Activated CD8-positive, alpha-beta T cell treated with anti-CD3 and anti-CD28 coated beads, Interleukin-2, amount 10 ng/mL, durations not matched to agents 7 days and 5 days (primary cell): ENCODE results near the gene DRAM1. TPM values are rescaled to one million over a fixed set of nuclear protein-coding genes. Genes with fewer than 3 reads are reported as not detected.

Experiments
- ATAC-seq: fragments of 150-1000 bp; cut with Tn5 transposase; one replicate; pipeline ENCODE4 v1.10.0; 2021; ENCODE audit warnings: moderate library complexity
- CTCF ChIA-PET: fragments of 350-600 bp; sonication (Branson Sonifier 250); formaldehyde crosslinking; loops from one replicate; lab custom pipeline; 2021; ENCODE audit warnings: antibody characterized with exemption; lab: Charles Lee
- POLR2A ChIA-PET: fragments of 350-600 bp; sonication (Branson Sonifier 250); formaldehyde crosslinking; loops from one replicate; lab custom pipeline; 2021; ENCODE audit warnings: antibody characterized with exemption; lab: Charles Lee
- DNase-seq: peaks from one replicate; pipeline ENCODE4 v3.0.0-alpha.2; 2020
- H3K27ac Mint-ChIP-seq: one replicate; pipeline ENCODE4 v1.8.0; 2021; ENCODE audit warnings: mild to moderate bottlenecking, mixed read lengths
- H3K27me3 Mint-ChIP-seq: one replicate; pipeline ENCODE4 v1.8.0; 2021; ENCODE audit warnings: low read depth, mixed read lengths
- H3K36me3 Mint-ChIP-seq: one replicate; pipeline ENCODE4 v1.8.0; 2021; ENCODE audit warnings: low read depth, mixed read lengths
- H3K4me1 Mint-ChIP-seq: one replicate; pipeline ENCODE4 v1.8.0; 2021; ENCODE audit warnings: low read depth, mixed read lengths
- H3K4me3 Mint-ChIP-seq: one replicate; pipeline ENCODE4 v1.8.0; 2021; ENCODE audit warnings: mild to moderate bottlenecking, mixed read lengths
- H3K9me3 Mint-ChIP-seq: one replicate; pipeline ENCODE4 v1.8.0; 2022; ENCODE audit warnings: mixed read lengths; ENCODE audit not compliant: insufficient read depth
- total RNA-seq, 2 experiments: library from RNA; stranded (reverse); gene quantifications; one replicate each; pipeline ENCODE4 v1.2.3, GENCODE V29; 2021

Gene DRAM1
- total RNA-seq, 2 experiments from 2014 or later, result 2.6 to 2.7 TPM

DNA sequence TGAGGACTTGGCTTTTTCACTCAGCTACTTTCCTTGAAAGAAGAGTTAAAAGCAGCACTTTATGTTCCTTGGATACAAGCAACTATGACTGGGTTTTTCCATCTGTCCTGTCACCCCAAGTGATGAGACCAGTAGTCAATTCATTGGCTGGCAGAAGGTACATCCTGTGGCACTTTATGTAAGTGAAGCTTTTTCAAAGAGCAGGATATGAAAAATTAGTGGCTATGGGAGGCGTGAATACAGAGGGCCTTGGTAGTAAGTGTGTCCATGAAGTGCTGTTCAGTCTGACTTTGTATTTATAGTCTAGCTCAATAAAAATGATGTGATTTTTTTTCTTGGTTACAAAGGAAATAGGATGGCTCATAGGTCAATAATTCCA is 68.8 kb downstream of the DRAM1 start:
- Mint-ChIP-seq H3K4me1 (no peaks in the 10 kb centered on the region), H3K4me3 (no peak overlapping the region), H3K27ac (no peak overlapping the region), H3K9me3 (no peaks in the 10 kb centered on the region), H3K27me3 (peaks cover 5% of the 10 kb centered on the region), H3K36me3 (no peaks in the 10 kb centered on the region)
- ChIA-PET CTCF (no interaction called here), POLR2A (no interaction called here)
- no peak for DNase-seq
- no peak for ATAC-seq

DNA sequence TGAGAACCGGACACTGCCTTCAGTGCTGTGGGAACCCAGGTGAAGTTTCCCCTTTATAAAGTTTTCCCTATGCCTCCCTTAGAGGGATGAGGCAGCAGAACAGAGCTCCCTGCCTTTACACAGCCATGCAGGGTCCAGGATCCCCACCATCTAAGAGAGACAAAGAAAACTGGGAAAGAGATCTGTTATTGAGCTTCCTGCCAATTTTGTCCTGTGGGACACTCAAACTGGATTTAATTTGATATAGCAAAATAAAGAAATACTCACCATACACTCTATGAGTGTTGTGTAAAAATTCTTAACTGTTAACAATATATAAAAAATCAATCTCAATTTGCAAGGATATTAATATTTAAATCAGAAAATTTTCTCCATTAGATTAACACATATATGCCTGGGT is 69.9 kb downstream of the DRAM1 start:
- ChIA-PET CTCF (no interaction called here), POLR2A (no interaction called here)
- H3K4me3 Mint-ChIP-seq, result no peak overlapping the region
- no peak for ATAC-seq
- no peaks in the 10 kb centered on the region for H3K4me1 Mint-ChIP-seq
- H3K9me3 Mint-ChIP-seq, result no peaks in the 10 kb centered on the region
- no peak overlapping the region for H3K27ac Mint-ChIP-seq
- no peaks in the 10 kb centered on the region for H3K27me3 Mint-ChIP-seq
- no peaks in the 10 kb centered on the region for H3K36me3 Mint-ChIP-seq
- no peak for DNase-seq

DNA sequence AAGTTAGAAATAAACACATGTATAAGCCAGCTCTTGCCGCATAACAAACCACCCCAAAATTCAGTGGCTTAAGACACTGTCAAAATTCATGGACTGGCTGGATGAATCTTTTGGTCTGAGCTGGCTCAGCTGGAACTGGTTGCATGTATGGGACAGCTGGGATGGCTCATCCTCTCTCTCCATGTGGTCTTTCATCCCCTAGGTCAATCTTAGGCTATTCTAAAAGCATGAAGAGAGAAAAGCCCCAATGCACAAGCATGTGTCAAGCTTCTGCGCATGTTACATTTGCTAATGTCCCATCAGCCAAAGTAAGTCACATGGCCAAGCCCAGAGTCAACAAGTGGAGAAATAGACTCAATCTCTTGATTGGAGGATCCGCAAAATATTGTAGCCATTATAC is 71.0 kb downstream of the DRAM1 start:
- POLR2A ChIA-PET, result no interaction called here

GRCh38 chr12:101951002-101951670 is 73.8 kb downstream of the DRAM1 start:
- CTCF ChIA-PET, result interaction anchor here (1.2 kb wide), 1 partner anchor 144 kb away, joined by 3 read pairs; no protein-coding TSS in a partner anchor
- ATAC-seq (no peak), DNase-seq (no peak)
- Mint-ChIP-seq H3K36me3 (no peaks in the 10 kb centered on the region), H3K27ac (no peak overlapping the region), H3K4me1 (no peaks in the 10 kb centered on the region), H3K27me3 (peaks cover 4% of the 10 kb centered on the region), H3K4me3 (no peak overlapping the region), H3K9me3 (no peaks in the 10 kb centered on the region)
- POLR2A ChIA-PET, result no interaction called here

More for the DNA sequence above, 71.0 kb downstream of the DRAM1 start:
- Mint-ChIP-seq H3K27me3 (no peaks in the 10 kb centered on the region), H3K36me3 (no peaks in the 10 kb centered on the region), H3K27ac (no peak overlapping the region), H3K9me3 (no peaks in the 10 kb centered on the region), H3K4me3 (no peak overlapping the region), H3K4me1 (no peaks in the 10 kb centered on the region)
- CTCF ChIA-PET, result interaction anchor here (1.0 kb wide), 1 partner anchor 8 kb away, joined by 4 read pairs; no protein-coding TSS in a partner anchor
- ATAC-seq (no peak), DNase-seq (no peak)

GRCh38 chr12:101954113-101954512 is 76.7 kb downstream of the DRAM1 start:
- no peak overlapping the region for H3K27ac Mint-ChIP-seq
- CTCF ChIA-PET, result no interaction called here
- no peak overlapping the region for H3K4me3 Mint-ChIP-seq
- no peaks in the 10 kb centered on the region for H3K4me1 Mint-ChIP-seq
- H3K27me3 Mint-ChIP-seq, result peaks cover 4% of the 10 kb centered on the region
- H3K36me3 Mint-ChIP-seq, result no peaks in the 10 kb centered on the region
- no peaks in the 10 kb centered on the region for H3K9me3 Mint-ChIP-seq
- DNase-seq (no peak), ATAC-seq (no peak)
- POLR2A ChIA-PET, result no interaction called here

GRCh38 chr12:101954676-101955075 is 77.3 kb downstream of the DRAM1 start:
- Mint-ChIP-seq H3K27ac (no peak overlapping the region), H3K9me3 (no peaks in the 10 kb centered on the region), H3K4me3 (no peak overlapping the region), H3K27me3 (peaks cover 4% of the 10 kb centered on the region), H3K4me1 (no peaks in the 10 kb centered on the region), H3K36me3 (no peaks in the 10 kb centered on the region)
- DNase-seq (no peak), ATAC-seq (no peak)
- POLR2A ChIA-PET, result no interaction called here
- CTCF ChIA-PET, result no interaction called here

DNA sequence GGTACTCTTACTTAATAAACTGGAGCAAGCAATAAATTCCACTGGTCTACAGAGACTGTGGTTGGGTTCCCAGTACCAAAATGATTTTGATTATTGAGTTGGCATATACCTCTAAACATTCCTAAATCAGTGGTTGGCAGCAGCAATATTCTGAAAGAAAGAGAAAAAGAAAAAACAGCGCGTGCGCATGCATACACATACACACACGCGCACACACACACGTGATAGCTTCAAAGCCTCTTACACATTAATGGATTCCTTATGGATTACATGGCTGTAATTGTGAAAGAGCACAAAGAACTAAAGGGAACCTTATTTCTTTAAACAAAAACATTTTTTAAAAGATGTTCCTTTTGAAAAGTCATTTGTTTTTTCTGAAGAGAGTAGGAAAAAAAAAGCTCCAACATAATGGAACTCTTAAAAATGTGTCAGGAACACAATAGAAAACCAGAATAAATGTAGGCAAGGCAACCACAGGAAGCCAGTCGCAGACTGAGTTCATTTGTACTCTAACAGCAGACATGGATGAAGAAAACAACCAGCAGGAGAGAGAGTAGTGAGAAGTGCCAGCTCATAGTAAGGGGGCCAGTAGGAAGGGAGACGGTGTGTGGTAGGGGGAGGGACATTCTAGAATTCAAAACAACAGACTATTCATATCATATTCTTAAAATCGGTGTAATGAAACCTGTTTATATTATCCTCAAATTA is 80.0 kb downstream of the DRAM1 start:
- H3K4me1 Mint-ChIP-seq, result no peaks in the 10 kb centered on the region

DNA sequence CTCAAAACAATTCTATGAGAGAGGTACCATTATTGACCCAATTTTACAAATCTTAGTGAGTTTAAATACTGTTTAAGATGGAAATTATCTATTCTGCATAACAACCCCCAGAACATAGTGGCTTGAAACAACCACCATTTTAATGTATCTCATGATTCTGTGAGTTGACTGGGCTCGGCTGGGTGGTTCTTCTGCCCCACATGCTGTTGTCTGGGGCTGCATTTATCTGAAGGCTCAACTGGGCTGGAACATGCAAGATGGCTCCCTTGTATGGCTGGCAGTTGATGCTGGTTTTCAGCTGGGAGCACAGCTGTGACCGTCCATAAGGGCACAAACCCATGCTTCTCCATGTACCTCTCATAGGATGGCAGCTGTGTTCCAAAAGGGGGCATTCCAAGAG is 82.2 kb downstream of the DRAM1 start:
- Mint-ChIP-seq H3K9me3 (no peaks in the 10 kb centered on the region), H3K4me1 (no peaks in the 10 kb centered on the region), H3K4me3 (no peak overlapping the region), H3K36me3 (no peaks in the 10 kb centered on the region), H3K27me3 (no peaks in the 10 kb centered on the region), H3K27ac (no peak overlapping the region)
- ATAC-seq, result no peak
- ChIA-PET POLR2A (no interaction called here), CTCF (no interaction called here)
- DNase-seq, result no peak

More for the DNA sequence above, 80.0 kb downstream of the DRAM1 start:
- POLR2A ChIA-PET, result interaction anchor here (1.1 kb wide), 1 partner anchor 12 kb away, joined by 3 read pairs; no protein-coding TSS in a partner anchor
- H3K27me3 Mint-ChIP-seq, result peaks cover 4% of the 10 kb centered on the region
- no peak overlapping the region for H3K4me3 Mint-ChIP-seq
- CTCF ChIA-PET, result interaction anchor here (1.2 kb wide), 1 partner anchor 17 kb away, joined by 5 read pairs; no protein-coding TSS in a partner anchor
- no peak for DNase-seq
- no peaks in the 10 kb centered on the region for H3K36me3 Mint-ChIP-seq
- H3K27ac Mint-ChIP-seq, result no peak overlapping the region
- no peaks in the 10 kb centered on the region for H3K9me3 Mint-ChIP-seq
- no peak for ATAC-seq

GRCh38 chr12:101962486-101962885 is 85.1 kb downstream of the DRAM1 start:
- ChIA-PET POLR2A (no interaction called here), CTCF (no interaction called here)
- Mint-ChIP-seq H3K9me3 (no peaks in the 10 kb centered on the region), H3K36me3 (no peaks in the 10 kb centered on the region), H3K4me3 (no peak overlapping the region), H3K27ac (no peak overlapping the region), H3K27me3 (no peaks in the 10 kb centered on the region), H3K4me1 (peaks cover 3% of the 10 kb centered on the region)
- DNase-seq (no peak), ATAC-seq (no peak)

DNA sequence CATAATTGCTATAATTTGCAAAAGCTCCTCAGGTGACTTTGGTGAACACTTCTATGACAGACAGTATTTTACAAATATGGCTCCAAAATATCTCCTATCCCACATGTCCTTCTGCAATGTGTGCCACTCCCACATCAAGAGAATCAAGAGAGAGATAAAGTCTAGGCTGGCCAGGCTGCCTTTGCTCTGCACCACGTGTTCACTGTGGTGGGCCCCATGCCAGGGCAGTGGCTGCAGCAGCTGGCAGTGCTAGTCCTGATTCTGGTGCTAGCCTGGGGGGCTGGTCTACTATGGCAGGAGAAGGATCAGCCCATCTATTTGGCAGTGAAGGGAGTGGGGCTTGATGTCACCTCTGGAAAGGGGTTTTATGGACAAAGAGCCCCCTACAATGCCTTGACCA is 86.3 kb downstream of the DRAM1 start:
- Mint-ChIP-seq H3K4me3 (no peak overlapping the region), H3K36me3 (no peaks in the 10 kb centered on the region), H3K27me3 (no peaks in the 10 kb centered on the region), H3K9me3 (no peaks in the 10 kb centered on the region), H3K27ac (no peak overlapping the region), H3K4me1 (peaks cover 13% of the 10 kb centered on the region)
- ChIA-PET CTCF (interaction anchor here (1.4 kb wide), 1 partner anchor 206 kb away, joined by 3 read pairs; no protein-coding TSS in a partner anchor), POLR2A (no interaction called here)
- ATAC-seq, result no peak
- DNase-seq, result no peak

DNA sequence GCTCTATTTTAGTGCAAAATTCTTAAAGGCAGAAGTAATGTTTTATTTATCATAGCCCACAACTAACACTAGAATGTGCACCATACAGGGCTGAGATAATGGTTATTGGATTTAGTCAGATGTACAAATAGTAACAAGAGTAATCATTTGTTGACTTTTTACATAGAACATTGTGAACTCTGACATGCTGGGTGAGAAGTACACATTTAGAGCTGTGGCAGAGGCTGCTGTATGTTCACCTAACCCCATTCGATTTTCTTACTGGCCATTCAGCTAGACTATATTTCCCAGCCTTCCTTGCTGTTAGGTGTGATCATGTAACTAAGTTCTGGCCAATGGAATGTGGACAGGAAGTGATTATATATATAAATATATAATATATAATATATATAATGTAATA is 89.1 kb downstream of the DRAM1 start:
- POLR2A ChIA-PET, result interaction anchor here (1.2 kb wide), 1 partner anchor 14 kb away, joined by 3 read pairs; no protein-coding TSS in a partner anchor

DNA sequence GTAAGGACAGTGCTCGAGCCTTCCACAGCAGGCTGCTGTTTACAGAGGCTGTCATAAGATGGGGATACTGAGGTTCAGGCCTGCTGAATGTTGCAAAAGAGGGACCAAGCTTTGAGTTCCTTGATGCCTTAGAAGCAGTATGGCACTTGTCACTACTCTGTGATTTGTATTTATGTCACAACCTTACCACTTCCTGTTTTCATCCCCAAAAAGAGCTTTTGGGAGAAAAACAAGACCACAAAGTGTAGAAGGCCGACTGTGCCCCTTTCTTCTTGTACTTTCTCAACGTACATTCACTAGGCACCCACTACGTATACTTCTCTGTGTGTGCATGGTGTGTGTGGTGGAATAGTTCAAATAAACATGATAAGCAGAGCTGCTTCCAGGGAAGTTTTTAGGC is 90.1 kb downstream of the DRAM1 start:
- Mint-ChIP-seq H3K9me3 (peaks cover 4% of the 10 kb centered on the region), H3K4me1 (peaks cover 16% of the 10 kb centered on the region), H3K36me3 (no peaks in the 10 kb centered on the region), H3K27me3 (no peaks in the 10 kb centered on the region), H3K27ac (no peak overlapping the region), H3K4me3 (no peak overlapping the region)
- ChIA-PET CTCF (no interaction called here), POLR2A (no interaction called here)
- no peak for ATAC-seq
- no peak for DNase-seq

More for the DNA sequence above, 89.1 kb downstream of the DRAM1 start:
- DNase-seq (no peak), ATAC-seq (no peak)
- no peaks in the 10 kb centered on the region for H3K27me3 Mint-ChIP-seq
- no peak overlapping the region for H3K4me3 Mint-ChIP-seq
- no peaks in the 10 kb centered on the region for H3K36me3 Mint-ChIP-seq
- H3K4me1 Mint-ChIP-seq, result peaks cover 16% of the 10 kb centered on the region
- CTCF ChIA-PET, result no interaction called here
- H3K27ac Mint-ChIP-seq, result no peak overlapping the region
- peaks cover 4% of the 10 kb centered on the region for H3K9me3 Mint-ChIP-seq
